HG02938 (cell line): Measurements from ENCODE around the gene DNAH3.
"Not testable (repeated sequence)": the region's sequence is repeated elsewhere in the genome, so short reads cannot be mapped to it uniquely, and the experiment has no call there.

ENCODE experiments used
- ATAC-seq: cut with Tn5 transposase; IDR thresholded peaks from one replicate; pipeline ENCODE4 v1.9.1; 2021; ENCODE audit warnings: mild to moderate bottlenecking, moderate library complexity; ENCODE audit not compliant: unreplicated experiment

Gene DNAH3

DNA sequence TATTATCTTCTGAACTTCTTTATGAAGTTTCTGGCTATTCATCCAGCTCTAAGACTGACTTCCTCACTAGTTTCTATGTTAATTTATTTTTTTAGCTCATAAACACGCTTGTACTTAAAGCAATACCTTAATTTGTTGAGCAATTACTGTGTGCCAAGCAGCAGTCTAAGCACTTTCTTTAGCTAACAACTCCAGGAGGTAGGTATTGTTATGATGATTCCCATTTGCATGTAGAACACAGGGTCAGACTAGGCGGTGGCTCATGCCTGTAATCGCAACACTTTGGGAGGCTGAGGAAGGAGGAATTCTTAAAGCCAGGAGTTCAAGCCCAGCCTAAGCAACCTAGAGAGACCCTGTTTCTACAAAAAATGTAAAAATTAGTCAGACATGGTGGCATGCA, 19.8 kb downstream of the DNAH3 start:
- no peak for ATAC-seq

- no peak for ATAC-seq
Measured at GRCh38 chr16:21128991-21129390, 21.7 kb downstream of the DNAH3 start.

- no peak for ATAC-seq
Measured at GRCh38 chr16:21126518-21126917, 24.1 kb downstream of the DNAH3 start.

DNA sequence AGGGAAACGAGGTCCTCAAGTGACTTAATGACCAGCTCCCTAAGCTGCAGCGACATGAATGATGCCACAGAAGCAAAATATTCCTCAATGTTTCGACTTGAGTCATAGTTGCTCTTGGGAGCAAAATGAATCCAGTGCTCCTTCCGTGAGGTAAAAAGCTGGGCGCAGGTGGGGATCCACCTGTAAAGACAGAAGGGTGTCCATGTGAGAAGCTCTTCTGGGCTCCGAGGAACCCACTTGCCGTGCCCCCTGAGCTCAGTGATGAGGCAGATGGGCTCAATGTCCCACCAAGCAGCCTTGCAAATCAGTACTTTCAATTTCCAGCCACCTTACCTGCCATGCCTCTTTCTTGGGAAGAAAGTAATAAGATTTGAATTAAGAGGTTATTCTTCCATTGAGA, 25.5 kb downstream of the DNAH3 start:
- no peak for ATAC-seq

DNA sequence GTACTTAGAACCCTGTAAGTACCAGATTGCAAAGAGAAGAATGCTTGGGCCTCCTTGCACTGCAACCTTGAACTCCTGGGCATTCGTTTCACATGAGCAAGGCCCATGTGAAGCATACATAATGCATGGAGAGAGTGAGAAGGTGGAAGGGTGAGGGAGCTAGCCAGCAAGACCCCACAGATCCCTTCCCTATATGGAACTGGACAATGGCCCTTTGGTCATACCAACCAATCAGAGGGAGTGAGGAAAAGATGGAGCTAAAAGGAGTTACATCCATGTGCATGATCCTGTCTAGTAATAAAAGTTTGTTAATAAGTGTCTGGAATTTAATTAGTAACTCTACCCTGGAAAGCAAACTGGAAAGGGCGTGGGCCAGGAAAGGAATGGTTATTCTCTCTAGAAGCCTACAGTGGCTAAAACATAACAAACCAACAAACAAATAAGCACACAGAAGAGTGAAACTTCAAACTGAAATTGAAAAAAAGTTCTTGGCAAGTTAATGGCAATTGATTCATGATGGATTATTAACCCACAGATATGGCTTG, 29.6 kb downstream of the DNAH3 start:
- no peak for ATAC-seq

GRCh38 chr16:21117567-21117966, 33.1 kb downstream of the DNAH3 start:
- no peak for ATAC-seq

GRCh38 chr16:21116148-21116693, 34.4 kb downstream of the DNAH3 start:
- ATAC-seq: no peak

DNA sequence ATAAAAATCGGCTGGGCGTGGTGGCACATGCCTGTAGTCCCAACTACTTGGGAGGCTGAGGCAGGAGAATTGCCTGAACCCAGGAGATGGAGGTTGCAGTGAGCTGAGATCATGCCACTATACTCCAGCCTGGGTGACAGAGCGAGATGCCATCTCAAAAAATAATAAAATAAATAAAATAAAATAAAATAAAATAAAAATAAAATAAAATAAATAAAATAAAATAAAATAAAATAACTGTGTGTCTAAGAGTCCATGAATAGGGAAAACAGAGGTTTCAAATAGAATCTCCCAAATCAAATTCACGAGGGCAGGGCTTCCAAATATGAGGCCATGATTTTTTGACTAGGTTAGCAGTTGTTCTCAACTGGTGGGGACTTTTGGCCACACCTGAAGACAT, 35.1 kb downstream of the DNAH3 start:
- not testable (repeated sequence) for ATAC-seq

GRCh38 chr16:21103941-21104860, 46.4 kb downstream of the DNAH3 start:
- ATAC-seq: no peak

DNA sequence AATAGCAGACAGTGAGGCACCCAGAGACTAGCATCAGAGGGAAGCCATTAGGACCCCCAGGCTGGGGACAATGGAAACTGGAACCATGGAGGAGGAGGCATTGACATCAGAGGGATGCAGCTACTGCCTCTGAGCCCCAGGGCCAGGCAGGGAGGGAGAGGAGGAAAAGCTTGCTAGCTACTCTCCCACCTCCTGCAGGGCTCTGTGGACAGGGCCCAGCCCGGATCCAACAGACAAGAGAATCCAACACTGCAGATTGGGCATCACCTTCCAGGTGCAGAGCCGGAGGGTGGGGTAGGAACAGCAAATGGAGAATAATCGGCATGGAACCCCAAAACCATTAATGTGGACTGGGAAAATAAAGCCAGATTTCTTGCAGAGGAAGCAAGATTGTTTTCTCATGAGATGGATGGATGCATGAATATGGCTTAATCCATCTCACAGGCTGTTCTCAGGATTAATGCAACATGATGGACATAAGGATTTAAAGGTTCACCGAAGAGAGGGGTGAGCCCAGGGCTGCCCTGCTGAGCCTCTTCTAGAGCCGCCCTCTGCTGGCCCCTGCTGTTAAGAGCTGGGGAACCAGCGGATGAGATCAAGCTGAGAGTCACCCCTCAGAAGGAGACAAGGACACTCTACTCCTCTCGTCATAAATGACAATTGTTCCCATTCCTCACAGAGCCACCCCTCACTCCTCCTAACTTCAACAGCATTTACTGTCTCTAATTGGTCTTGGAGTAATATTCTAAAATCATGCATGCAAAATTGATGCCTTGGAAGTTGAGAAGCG, 48.8 kb downstream of the DNAH3 start:
- no peak for ATAC-seq

DNA sequence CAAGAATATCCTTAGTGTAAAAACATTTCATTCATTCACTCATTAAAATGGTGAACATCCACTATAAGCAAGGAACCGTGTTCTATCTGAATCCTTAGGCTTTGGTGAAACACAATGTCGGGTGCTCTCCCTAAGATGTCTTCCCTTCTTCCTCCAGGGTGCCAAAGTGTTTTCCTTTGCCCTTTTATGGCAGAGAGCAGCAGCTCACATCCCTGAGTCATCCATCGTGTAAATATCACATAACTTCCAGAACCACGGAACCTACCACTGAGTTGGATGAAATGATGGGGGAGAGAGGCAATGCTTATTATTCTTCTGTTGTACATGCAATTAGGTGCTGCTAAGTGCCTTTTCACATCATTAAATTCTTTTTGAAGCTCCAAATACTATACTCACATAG, 50.2 kb downstream of the DNAH3 start:
- no peak for ATAC-seq

GRCh38 chr16:21097151-21097550, 53.5 kb downstream of the DNAH3 start:
- no peak for ATAC-seq

- ATAC-seq: not testable (repeated sequence)
Measured at GRCh38 chr16:21094719-21095118, 55.9 kb downstream of the DNAH3 start.

DNA sequence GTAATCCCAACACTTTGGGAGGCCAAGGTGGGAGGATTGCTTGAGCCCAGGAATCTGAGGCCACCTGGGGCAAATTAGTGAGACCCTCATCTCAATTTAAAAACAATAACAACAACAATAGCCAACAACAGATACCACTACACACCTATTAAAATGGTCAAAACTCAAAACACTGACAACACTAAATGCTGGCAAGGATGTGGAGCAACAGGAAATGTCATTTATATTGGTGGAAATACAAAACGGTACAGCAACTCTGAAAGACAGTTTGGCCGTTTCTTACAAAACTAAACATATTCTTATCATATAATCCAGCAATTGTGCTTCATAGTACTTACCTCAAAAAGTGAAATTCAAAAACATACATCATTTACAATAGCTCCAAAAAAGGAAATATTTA, 57.7 kb downstream of the DNAH3 start:
- ATAC-seq: no peak

- no peak for ATAC-seq
Measured at GRCh38 chr16:21088646-21089538, 61.8 kb downstream of the DNAH3 start.

GRCh38 chr16:21088143-21088542, 62.5 kb downstream of the DNAH3 start:
- ATAC-seq: no peak

DNA sequence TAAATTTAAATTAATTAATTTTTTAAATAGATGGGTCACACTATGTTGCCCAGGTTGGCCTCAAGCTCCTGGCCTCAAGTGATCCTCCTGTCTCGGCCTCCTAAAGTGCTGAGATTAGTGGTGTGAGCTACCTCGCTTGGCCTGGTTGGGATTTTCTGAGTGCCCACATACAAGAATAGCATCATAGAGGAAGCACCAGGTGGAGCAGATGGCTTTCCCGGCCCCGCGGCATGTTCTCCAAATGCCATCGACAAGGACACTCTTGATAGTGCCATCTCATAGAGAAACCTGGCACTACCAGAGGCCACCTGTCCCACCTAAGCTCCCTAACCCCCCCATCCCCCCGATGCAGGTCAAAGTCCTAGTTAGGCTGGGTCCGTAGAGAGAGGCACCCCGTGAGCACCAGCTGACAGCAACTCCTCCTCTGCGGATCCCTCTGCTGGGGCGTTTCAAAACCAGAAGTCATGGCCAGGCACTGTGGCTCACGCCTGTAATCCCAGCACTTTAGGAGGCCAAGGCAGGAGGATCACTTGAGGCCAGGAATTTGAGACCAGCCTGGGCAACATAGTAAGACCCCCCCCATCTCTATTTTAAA, 65.9 kb downstream of the DNAH3 start:
- ATAC-seq: no peak

GRCh38 chr16:21083729-21084268, 66.8 kb downstream of the DNAH3 start:
- ATAC-seq: no peak

GRCh38 chr16:21081329-21081728, 69.3 kb downstream of the DNAH3 start:
- ATAC-seq: no peak

GRCh38 chr16:21078563-21078962, 72.1 kb downstream of the DNAH3 start:
- ATAC-seq: no peak
